Measurements from ENCODE around the gene ZNF511. TPM values are rescaled to one million over a fixed set of nuclear protein-coding genes. Genes with fewer than 3 reads are reported as not detected.

The ZNF511 gene
- total RNA-seq, 4 donors from 2014 or later, result 15.5 to 24.4 (median 17.3) TPM

DNA sequence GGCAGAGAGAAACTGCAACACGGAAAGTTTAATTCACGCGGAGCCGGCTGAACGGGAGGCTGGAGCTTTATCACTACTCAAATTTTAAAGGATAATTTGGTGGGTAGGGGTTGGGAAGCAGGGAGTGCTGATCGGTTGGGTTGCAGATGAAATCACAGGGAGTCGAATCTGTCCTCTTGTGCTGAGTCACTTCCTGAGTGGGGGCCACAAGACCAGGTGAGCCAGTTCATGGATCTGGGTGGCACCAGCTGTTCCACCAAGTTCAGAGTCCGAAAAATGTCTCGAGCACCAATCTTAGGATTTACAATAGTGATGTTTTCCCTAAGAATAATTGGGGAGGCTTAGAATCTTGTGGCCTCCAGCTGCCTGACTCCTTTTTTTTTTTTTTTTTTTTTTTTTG, 34.8 kb downstream of the ZNF511 start:
- peaks cover 65% of the 10 kb centered on the region for H3K27me3 ChIP-seq

DNA sequence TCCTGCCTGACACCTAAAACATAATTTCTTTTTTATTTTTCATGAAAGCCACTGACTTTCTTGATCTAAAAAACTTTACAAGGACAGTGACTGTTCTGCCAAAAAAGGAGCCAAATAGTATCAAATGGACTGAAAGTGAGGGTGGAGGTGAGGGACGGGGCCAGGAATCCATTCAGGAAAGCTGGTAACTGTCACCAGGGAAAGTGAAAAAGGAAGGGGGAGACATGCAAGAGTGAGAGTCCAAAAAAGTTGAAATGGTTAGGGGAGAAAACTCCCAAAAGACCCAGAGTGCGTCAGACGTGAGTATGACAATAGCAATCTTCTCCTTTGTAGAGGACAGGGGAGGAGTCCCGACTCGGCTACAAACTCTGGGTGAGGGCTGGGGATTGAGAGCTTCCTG, 35.5 kb downstream of the ZNF511 start:
- Histone ChIP-seq H3K27ac (no peak overlapping the region), H3K4me1 (peaks cover under 1% of the 10 kb centered on the region), H3K9me3 (no peaks in the 10 kb centered on the region), H3K27me3 (peaks cover 61% of the 10 kb centered on the region), H3K4me3 (no peak overlapping the region), H3K36me3 (no peaks in the 10 kb centered on the region)
- no peak for TF ChIP-seq EP300 (IDR thresholded peaks at IDR 0.05)
- no peak for TF ChIP-seq POLR2AphosphoS5 (IDR thresholded peaks at IDR 0.05)
- TF ChIP-seq, protein P1, sequence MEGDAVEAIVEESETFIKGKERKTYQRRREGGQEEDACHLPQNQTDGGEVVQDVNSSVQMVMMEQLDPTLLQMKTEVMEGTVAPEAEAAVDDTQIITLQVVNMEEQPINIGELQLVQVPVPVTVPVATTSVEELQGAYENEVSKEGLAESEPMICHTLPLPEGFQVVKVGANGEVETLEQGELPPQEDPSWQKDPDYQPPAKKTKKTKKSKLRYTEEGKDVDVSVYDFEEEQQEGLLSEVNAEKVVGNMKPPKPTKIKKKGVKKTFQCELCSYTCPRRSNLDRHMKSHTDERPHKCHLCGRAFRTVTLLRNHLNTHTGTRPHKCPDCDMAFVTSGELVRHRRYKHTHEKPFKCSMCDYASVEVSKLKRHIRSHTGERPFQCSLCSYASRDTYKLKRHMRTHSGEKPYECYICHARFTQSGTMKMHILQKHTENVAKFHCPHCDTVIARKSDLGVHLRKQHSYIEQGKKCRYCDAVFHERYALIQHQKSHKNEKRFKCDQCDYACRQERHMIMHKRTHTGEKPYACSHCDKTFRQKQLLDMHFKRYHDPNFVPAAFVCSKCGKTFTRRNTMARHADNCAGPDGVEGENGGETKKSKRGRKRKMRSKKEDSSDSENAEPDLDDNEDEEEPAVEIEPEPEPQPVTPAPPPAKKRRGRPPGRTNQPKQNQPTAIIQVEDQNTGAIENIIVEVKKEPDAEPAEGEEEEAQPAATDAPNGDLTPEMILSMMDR (IDR thresholded peaks at IDR 0.05), result no peak
- TF ChIP-seq POLR2A (IDR thresholded peaks at IDR 0.05), result no peak
- 63% methylated on average over 5 of the region's 5 CpGs for WGBS
- DNase-seq (ENCODE audit: low spot score in 2 of 2), result no peak

More for the DNA sequence above, 34.8 kb downstream of the ZNF511 start:
- WGBS, result 63% methylated on average over 9 of the region's 9 CpGs
- Histone ChIP-seq H3K9me3 (no peaks in the 10 kb centered on the region), H3K4me3 (no peak overlapping the region), H3K4me1 (no peaks in the 10 kb centered on the region), H3K27ac (no peak overlapping the region), H3K36me3 (no peaks in the 10 kb centered on the region)
- DNase-seq (ENCODE audit: low spot score in 2 of 2), result no peak
- TF ChIP-seq EP300 (IDR thresholded peaks at IDR 0.05) (no peak), POLR2A (IDR thresholded peaks at IDR 0.05) (no peak), POLR2AphosphoS5 (IDR thresholded peaks at IDR 0.05) (no peak)
- TF ChIP-seq, protein P1 (IDR thresholded peaks at IDR 0.05), result no peak

DNA sequence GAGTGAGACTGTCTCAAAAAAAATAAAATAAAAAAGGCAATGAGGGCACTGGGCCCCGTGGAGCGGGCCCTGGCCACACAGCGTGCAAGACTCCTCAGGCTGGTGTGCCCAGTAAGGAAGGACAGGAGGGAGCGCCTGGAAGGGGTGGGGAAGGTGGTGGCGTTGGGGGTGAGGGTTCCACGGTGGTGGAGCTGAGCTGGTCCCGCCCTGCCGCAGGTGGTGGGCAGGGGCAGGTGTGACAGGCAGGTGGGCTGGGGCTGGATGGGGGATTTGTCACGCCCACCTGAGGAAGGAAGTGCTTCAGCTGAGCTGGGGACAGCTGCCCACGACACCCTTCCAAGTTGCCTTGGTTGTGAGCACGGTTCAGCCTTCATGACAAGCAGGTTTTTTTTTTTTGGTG, 37.7 kb downstream of the ZNF511 start:
- no peak for DNase-seq (ENCODE audit: low spot score in 2 of 2)
- 50% methylated on average over 11 of the region's 11 CpGs for WGBS
- Histone ChIP-seq H3K27me3 (peaks cover 51% of the 10 kb centered on the region), H3K9me3 (no peaks in the 10 kb centered on the region), H3K4me1 (peaks cover 7% of the 10 kb centered on the region), H3K27ac (no peak overlapping the region), H3K36me3 (no peaks in the 10 kb centered on the region), H3K4me3 (no peak overlapping the region)
- TF ChIP-seq POLR2AphosphoS5 (IDR thresholded peaks at IDR 0.05) (no peak), POLR2A (IDR thresholded peaks at IDR 0.05) (no peak), EP300 (IDR thresholded peaks at IDR 0.05) (no peak)
- TF ChIP-seq, protein P1 (IDR thresholded peaks at IDR 0.05), result no peak

DNA sequence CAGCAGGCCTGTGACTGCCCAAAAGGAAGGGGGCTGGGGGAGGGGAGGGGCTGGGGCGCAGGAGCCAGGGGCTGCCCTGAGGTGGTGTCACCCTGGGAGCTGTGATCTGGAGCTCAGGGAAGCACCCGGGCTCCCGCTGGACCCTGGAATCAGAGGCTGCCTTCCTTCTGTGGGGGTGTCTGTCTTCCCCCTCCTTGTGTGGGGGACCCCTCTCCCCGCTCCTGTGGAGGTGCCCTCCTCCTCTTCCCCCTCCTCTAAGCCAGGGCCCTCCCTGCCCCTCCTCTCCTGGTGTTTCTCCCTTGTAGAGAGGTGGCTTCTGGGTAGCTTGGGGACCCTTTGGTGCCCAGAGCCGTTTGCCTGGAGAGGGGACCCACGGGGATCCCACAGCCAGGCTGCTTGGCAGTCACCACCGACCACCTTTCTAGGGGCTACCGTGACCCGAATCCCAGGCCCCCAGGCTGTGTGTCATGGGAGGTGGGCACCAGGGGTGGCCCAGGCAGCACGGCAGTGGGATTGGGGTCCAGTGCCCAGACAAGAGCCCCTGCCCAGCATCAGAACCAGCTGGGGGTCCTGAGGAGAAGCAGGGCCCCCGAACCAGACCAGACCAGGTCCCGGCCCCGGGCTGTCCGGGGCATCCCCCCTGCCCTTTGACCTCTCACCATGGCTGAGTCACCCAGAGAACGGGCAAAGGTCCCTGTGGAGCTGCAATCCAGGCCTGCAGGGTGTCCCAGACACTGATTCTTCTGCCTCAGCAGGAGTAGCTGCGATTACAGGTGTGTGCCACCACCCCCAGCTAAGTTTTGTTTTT, 39.2 kb downstream of the ZNF511 start:
- H3K36me3 ChIP-seq, result no peaks in the 10 kb centered on the region
- WGBS, result 35% methylated on average over 8 of the region's 16 CpGs
- peak in 1 of 2 donors; percentile 56 for DNase-seq (ENCODE audit: low spot score in 2 of 2)
- peaks cover 7% of the 10 kb centered on the region for H3K4me1 ChIP-seq
- no peaks in the 10 kb centered on the region for H3K9me3 ChIP-seq
- H3K4me3 ChIP-seq, result no peak overlapping the region
- TF ChIP-seq POLR2AphosphoS5 (IDR thresholded peaks at IDR 0.05) (no peak), EP300 (IDR thresholded peaks at IDR 0.05) (no peak), POLR2A (IDR thresholded peaks at IDR 0.05) (no peak)
- TF ChIP-seq, protein P1 (IDR thresholded peaks at IDR 0.05), result no peak
- H3K27me3 ChIP-seq, result peaks cover 37% of the 10 kb centered on the region
- H3K27ac ChIP-seq, result no peak overlapping the region

DNA sequence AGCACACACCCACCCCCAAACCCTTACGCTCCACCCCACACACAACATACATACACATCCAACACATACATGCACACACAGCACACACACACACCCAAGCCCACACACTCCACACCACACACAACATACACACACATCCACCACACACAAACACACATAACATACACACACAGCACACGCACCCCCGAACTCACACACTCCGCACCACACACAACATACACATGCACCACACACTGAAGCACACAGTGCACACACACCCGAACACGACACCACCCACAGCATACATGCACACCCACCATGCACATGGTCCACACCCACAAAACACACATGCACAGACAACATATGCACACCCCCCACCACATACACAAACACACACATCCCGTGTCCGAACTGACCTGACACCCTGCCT, 40.5 kb downstream of the ZNF511 start:
- H3K36me3 ChIP-seq, result no peaks in the 10 kb centered on the region
- no peak for DNase-seq (ENCODE audit: low spot score in 2 of 2)
- no peak overlapping the region for H3K27ac ChIP-seq
- H3K4me3 ChIP-seq, result no peak overlapping the region
- H3K27me3 ChIP-seq, result peaks cover 30% of the 10 kb centered on the region
- TF ChIP-seq POLR2A (IDR thresholded peaks at IDR 0.05) (no peak), EP300 (IDR thresholded peaks at IDR 0.05) (no peak), POLR2AphosphoS5 (IDR thresholded peaks at IDR 0.05) (no peak)
- TF ChIP-seq, protein P1 (IDR thresholded peaks at IDR 0.05), result no peak
- H3K9me3 ChIP-seq, result no peaks in the 10 kb centered on the region
- H3K4me1 ChIP-seq, result peaks cover 13% of the 10 kb centered on the region
- 66% methylated on average over 8 of the region's 8 CpGs for WGBS

All from suprapubic skin (tissue), 4 donors.